HG03045 (cell line): ENCODE data around the gene CA7.

Experiments used
- ATAC-seq: cut with Tn5 transposase; IDR thresholded peaks from one replicate; pipeline ENCODE4 v1.9.1; 2021; ENCODE audit warnings: mild to moderate bottlenecking, moderate library complexity; ENCODE audit not compliant: unreplicated experiment

Gene CA7

DNA sequence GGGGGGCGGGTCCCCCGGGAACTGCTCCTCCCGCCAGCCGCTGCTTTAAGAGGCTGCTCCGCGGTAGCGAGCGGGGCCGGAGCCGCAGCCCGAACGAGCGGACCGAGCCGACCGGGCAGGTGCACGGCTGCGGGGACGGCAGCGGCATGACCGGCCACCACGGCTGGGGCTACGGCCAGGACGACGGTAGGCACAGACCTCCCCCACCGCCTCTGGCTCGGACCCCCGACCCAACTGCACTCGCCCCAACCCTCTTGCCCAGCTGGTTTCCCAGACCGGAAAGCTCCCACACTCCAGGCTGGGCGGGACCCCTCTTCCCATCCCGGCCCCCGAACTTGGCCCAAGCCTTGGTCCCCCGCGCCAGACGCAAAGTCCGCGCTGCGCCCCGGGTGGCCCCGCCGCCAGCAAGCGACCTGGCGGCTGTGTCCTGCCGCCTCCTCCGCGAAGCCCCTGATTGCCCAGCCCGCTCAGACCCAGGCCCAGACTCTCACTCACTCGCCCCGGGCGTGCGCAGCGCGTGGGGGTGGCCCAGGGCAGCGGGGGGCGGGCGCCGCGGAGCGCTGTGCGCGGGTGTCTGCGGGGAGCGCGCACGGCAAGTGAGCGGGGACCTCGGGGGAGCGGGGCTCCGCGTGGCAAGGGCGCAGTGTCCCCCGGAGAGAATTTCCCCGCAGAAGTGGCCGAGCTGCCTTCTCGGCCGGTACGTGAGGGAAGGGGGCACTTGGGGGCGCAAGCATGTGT is at the start of gene CA7:
TSS of gene CA7 (plus strand) at position 73 of the 738 bp plus-strand sequence. CDS start at position 147, 74 bp downstream.
- ATAC-seq = no peak

DNA sequence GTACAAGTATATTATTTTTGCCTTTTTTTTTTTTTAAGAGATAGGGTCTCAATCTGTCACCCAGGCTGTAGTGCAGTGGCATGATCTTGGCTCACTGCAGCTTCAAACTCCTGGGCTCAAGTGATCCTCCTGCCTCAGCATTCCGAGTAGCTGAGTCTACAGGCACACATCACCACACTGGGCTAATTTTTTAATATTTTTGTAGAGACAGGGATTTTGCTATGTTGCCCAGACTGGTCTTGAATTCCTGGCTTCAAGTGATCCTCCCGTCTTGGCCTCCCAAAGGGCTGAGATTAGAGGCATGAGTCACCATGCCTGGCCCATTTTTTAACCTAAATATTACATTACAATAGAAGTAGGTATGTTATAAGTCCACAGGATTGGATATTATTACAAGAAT is 46.1 kb upstream of the CA7 start:
- no peak for ATAC-seq

DNA sequence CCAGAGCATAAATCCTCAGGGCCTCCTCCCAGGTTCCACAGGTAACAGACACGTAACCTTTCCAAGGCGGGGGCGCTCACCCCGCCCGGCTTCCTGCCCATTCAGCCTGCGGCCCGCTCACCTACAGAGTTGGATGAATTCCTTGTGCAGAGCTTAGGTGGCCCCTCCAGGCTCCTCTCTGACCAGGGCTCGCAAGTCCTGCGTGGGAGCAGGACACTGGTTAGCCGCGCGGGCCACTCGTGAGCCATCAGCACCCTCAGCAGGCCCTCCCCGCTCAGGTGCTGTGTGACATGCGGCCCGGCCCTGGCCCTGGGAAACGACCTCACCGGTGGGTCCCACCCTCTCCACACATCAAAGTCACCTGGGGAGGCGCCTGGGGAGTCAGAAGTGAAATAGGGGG is 43.4 kb upstream of the CA7 start:
- no peak for ATAC-seq

DNA sequence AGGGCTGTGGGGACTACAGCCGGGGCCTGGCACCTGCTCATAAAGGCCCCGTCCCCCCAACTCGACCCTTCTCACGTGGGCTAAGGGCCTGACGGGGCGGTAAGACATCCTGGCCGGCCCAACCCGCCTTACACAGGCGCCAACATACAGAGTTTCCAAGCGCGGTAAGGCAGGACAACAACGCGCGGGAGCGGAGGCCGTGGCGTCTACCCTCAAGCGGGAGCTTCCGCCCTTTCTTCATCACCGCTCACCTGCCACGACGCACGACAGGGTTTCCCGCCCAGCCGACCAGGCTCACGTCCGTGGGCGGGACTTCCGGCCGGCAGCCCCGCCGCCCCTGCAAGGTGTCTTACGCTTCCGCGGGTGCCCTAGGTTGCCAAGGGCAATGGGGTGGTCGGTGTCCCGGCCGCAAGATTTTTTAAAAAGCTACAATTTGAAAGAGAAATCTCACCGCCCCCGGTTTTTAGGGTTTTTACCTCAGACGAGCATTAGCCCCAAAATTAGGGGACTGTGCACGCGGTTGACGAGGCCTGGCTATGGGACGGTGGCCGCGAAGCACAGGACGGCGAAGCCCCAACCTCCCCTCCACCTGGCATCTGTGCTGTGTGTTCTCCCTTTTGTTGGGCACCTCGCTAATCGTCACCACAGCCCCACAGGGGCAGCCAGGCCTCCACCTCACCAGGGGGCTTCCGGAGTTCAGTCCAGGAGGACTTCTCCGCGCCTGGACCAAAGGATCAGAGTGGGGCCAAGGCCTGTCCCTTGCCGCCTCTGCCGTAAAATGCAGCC is 42.7 kb upstream of the CA7 start, which contains the start of gene TERB1:
TSS of gene TERB1 (minus strand) at position 265 of the 786 bp plus-strand sequence. CDS start 4,786 bp downstream, outside the sequence.
- ATAC-seq = no peak

DNA sequence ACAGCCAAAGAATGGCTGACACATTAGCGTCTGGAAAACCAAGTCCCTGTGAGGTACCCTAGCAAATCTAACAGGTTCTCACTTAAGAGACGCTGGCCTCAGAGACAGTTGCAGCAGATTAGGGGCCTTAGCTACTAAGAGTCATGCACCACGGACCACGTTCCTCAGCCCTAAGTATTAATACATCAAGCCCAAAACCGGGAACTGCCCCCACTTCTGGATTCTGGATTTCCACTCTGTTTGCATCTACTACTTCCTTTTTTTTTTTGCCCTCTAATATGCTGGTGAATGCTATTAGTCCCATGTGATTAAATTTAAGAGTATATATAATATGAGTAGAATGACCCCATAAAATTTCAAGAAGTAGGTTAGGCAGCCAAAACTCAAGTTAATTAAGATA is 42.1 kb upstream of the CA7 start:
- ATAC-seq = no peak

DNA sequence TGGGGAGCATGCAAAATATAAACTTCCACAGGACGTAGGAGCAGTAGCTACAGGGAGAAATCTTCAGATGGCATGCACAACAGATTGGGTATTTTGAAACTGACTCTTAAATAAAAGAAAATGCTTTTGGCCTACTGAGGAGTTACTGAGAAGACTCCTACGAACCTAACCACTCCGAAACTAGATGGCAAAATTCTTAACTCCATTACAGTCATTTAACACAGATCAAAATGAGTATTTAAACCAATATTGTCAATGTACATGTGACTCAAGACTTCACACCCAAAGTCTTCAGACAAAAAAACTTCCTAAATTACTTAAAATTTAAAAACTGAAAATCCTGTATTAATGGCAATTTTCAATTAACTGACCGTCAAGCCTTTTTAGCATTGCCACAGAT is 34.4 kb upstream of the CA7 start:
- no peak for ATAC-seq

DNA sequence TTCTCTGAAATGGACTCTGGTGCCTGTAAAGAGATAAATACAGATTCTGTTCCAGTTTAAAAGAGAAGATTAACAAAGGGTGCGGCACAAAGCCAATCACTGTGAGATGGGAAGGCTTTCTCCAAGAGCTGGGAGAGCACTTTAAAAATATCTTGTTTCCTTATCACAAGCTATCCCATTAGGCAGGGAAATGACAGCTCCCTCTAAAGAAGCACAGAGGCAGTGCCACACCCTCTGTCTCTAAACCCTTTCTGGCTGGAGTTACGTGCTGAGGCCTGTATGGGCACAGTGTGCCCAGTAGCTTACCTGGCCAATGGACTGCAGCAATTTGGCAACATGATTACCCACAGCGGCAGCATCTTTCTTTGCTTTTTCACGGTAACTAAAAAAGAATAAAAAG is 33.8 kb upstream of the CA7 start:
- no peak for ATAC-seq

DNA sequence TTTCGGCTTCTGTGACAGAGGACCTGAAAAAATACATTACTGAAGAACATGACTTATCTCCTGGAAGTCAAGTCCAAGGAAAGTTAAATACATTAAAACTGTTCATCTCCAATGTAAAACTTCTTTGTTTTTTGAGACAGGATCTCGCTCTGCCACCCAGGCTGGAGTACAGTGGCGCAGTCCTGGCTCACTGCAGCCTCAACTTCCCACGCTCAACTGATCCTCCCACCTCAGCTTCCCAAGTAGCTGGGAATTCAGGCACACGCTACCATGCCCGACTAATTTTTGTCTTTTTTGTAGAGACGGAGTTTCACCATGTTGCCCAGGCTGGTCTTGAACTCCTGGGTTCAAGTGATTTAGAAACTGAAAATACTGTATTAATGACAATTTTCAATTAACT is 33.2 kb upstream of the CA7 start:
- no peak for ATAC-seq

DNA sequence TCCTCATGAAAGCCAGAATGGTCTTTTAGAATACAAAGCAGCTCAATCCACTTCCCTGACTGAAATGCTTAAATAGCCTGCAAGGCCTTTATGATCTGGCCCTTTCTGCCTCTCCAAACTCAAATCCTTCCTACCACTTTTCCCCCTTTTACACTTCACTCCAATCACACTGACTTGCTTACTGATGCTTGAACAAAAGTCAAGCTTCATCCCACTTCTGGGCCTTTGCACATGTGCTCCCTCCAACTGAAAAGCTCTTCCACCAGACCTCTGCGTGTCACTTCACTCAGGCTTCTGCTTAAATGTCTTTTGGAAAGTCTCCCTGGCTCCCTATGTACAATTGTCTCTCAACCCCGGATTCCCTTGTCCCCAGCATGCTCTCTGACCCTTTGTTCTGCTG is 29.5 kb upstream of the CA7 start:
- no peak for ATAC-seq

DNA sequence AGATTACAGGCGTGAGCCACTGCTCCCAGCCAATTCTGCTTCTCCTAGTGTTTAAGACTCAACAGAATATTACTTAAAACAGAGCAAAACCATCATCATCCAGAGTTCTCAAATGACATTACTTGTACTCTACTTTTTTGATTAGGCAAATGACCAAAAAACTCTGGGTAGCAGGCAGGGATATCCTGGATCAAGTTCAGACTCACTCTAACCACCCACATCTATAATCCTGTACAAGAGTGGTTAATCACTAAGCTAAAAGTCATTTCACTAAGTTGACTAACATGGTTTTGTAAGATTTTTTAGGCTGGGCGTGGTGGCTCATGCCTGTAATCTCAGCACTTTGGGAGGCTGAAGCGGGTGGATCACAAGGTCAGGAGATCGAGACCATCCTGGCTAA is 20.2 kb upstream of the CA7 start:
- no peak for ATAC-seq

DNA sequence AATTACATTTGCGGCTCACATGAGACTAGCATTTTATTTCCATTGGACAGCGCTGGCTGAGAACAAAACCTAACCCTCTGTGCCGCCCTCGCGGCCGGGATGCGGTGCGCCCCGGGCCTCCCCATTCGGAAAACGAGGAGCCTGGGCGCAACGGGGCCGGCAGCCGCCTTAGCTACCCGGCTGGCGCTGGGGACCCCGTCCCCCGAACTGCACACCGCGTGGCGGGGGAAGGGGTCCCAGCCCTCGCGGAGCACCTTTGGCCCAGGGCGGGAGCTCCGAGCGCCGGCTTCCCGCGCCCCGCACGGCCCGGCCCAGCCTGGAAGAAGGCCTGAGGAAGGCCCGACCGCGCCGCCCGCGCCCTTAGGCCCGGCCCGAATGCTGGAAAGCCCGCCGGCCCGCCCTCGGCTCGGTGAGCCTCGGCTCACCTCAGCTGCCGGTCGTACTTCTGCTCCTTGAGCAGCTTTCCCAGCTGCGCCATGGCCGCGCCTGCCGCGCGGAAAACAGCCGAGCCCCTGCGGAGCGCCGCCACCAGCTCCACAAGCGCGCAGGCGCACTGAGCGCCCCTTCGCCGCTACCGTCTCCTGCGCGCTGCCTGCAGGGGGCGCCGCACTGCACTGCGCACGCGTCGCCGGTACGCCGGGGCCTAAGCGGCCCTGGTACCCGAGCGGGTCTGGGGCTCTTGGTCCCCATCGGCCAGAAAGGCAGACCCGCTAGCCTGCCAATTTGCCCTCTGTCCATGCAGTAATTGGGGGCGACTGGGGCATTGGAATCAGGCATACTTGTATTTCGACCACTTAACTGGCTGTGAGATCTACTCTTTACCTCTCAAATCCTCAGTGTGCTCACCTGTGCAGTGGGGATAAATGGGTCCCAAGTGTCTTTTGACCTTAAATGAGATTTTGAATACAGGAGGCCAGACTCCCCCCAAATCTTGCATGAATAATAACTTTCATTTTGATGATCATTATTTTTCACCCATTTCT is 13.5 kb upstream of the CA7 start, which contains the start of gene NAE1:
TSS of gene NAE1 (minus strand) at position 555 of the 983 bp plus-strand sequence. CDS start at position 478, 77 bp downstream.
- peak; percentile 90 for ATAC-seq

DNA sequence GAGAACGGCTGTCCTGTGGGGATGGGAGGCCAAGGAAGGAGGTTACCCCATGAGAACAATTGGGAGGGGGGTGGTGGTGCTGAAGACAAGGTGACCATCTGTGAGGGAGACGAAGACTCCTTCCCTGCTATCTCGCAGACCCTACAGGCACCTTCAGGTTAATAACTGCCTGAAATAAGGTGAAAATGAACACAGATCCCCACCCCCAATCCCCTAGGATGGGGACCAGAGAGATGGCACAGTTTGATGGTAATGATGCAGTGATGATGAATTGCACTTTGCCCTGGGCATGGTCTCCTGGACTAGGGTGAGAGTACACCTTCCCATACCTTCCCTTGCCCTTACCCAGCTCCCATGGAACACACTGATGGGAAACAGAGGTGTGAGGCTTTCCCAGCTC is 12.0 kb upstream of the CA7 start:
- no peak for ATAC-seq

DNA sequence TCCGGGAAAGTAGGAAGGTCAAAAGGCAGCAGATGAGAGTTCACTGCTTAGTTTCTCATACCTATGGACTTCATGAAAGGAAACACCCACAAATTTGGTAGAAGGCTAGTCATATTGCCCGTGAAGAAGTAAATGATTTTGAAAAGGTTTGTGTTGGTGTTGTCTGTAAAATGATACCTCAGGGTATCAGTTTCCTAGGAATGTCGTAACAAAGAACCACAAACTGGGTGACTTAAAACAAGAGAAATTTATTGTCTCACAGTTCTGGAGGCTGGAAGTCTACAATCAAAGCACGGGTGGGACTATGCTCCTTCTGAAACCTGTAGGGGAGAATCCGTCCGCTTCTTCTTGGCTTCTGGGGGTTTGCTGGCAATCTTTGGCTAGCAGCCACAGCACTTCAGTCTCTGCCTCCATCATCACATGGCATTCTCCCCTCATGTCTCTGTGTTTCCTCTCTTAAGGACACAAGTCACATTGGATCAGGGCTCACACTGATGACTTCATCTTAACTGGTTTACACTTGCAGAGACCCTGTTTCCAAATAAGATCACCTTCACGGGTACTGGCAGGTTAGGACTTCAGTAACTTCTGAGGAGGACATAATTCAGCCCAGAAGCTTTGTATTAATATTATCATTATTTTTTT is 11.4 kb upstream of the CA7 start:
- ATAC-seq = no peak

DNA sequence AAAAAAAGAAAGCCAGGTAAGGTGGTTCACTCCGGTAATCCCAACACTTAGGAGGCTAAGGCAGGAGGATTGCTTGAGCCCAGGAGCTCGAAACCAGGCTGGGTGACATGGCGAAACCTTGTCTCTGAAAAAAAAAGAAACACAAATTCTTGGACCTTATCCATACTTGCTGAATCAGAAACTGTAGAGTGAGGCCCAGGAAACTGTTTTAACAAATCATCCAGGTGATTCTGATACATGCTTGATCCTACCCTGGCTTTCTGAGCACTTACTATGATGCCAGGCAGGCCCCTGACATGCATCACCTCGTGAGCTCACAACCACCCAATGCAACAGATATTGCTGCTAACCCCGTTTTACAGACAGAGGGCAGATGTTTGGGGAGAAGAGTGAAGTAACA is 9.5 kb upstream of the CA7 start:
- no peak for ATAC-seq

DNA sequence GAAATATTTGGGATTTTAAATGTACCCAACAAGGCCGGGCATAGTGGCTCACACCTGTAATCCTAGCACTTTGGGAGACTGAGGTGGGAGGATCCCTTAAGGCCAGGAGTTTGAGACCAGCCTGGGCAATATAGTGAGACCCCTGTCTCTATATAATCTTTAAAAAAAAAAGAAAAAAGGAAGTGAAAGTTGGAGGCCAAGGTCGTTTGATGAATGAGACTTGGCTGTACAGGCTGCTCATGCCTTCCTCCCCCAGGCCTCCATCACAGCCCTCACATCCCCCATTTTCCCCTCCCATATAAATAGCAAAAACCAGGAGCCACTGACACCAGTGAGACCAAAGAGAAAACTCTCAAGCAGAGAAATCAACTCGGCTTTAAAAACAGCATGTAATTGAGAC is 3.3 kb upstream of the CA7 start:
- ATAC-seq = no peak

DNA sequence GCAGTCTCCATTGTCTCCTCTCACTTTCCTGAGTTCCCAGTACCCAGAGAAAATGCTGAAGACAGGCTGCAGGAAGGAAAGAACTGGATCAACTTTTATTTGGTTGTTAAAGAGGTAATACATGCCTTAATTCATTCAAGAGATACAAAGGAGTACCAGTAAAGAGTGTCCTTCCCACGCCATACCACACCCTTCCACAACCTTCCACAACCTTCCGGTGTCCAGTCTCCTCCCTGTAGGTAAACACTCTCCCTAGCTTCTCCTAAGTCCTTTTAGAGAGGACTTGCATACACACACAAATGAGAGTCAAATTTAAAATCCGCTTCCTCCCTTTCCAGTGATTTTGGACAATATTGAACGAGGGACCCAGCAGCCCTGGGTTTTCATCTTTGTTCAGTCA is 2.8 kb upstream of the CA7 start:
- no peak for ATAC-seq

DNA sequence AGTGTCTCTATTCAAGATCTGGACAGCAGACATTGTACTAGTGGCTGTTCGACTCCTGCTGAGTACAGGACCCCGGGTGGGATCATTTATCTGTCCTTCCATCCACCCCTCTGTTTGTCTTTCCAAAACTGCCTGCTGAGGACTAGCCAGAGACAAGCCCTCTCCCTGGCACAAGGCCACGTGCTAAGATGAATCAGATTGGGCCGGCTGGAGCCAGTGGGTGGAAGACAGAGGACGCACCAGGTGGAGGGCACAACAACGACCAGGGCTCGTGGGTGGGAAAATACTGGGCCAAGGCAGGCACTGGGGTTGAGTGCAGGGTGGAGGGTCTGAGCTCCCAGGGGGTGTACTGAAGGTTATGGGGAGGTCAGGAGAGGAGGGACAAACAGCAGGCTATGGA is 1.4 kb upstream of the CA7 start:
- ATAC-seq = no peak

DNA sequence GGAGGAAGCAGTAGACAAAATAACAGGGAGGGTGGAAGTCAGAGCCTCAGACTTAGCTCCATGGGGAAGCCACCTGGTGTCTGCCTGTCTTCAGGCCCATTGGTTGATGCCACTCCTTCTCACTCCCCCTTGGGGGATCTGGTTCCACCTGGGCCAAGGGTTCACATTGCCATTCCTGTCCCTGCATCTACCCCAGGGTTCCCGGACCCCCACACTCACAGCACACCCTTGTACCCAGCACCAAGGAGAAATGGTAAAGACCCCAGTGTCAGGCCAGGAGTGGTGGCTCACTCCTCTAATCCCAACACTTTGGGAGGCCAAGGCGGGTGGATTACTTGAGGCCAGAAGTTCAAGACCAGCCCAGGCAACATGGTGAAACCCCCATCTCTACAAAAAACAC is 1.0 kb upstream of the CA7 start:
- no peak for ATAC-seq

DNA sequence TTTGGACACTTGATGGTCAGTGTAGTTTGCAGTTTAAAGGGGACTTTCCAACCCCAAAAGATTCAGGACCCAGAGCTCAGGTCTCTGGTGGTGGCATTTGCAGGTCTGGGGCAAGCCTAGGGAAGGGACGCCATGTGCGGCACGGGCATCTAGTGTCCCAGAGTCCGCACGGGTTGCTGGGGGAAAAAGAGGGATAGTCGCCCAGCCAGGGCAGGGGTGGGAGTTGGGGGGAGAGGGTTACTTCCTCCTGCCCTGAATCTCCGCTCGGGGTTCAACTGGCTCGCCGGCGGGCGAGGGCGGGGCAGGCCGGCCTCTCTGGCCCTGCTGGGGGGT is 239 bp upstream of the CA7 start:
- no peak for ATAC-seq

DNA sequence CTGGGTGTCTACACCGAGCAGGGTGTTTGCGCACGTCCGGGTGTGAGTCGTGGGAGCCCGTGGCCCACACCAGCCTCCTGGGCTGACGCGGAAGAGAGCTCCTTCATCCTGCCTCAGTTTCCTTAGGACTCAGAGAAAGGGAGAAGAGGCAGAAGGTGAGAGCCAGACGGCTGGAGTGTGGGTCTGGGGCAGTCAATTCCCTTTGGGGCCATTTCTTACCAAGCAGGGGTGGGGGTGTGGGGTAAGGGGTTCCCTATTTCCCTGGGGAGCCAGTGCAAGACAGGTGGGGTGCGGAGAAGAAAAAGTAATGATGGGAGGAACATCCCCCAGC is 831 bp downstream of the CA7 start:
- ATAC-seq = no peak

DNA sequence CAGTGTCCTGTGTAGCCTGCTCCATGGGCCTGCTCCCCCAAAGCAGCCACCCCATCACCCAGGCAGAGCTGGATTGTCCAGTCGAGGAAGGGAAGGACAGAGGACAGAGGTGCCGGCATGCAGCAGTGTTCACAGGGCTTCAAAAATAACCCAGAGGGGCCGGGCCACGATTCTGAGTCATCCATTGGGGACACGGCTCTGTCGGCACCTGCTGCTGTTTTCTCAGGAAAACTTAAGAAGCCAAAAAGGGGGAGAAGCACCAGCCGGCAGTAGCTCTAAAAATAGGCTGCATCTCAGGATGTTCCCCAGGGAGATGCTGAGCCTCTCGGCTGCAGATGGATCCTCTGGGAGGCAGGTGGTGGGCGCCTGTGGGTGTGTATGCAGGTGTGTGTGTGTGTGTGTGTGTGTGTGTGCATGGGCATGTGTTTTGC is 1.6 kb downstream of the CA7 start:
- ATAC-seq = no peak
